ENCODE results near the gene IKZF1. TPM values are rescaled to one million over a fixed set of nuclear protein-coding genes. Genes with fewer than 3 reads are reported as not detected.

IKZF1 gene
- total RNA-seq, 6 experiments from 2014 or later: not detected

DNA sequence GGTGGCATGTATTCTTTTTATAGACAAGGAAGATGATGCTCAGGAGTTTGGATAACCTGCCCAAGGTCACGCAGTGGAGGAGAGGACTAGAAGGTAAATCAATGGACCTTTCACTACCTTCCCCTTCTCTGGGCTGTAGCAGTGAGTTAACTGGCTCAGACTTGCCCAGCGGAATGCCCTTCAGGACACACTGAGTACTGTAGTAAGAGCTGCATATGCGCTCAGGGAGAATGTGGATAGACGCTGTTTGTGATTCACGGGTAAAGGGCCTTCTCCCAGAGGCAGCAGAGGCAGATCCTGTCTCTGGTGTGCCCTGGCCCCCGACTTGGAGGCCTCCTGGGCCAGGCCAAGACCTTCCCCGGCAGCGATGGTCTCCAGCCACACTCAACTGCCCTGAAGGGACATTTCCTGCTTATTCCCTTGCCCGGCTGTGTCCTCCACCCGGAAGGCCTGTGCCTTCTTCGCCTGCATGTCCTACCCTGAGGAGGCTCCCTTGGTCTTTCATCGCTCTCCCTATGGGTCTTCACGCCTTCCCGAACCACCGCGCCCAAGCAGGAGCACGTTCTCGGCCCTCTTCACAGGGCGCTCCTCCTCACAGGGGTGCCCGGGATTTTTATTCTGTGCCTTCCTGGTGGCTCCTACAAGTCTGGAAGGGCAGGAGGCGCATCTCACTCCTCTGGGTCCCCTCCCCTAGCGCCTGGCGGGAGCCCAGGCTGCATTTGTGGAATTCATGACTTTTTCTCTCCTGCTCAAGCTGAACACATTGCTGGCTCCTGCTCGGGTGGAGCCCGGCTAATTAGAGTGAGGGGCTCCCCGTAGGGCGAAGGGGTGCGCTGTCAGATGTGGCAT is 1.8 kb upstream of the IKZF1 start:
- Mint-ChIP-seq H3K9me3 (no peaks in the 10 kb centered on the region; the same call in 1 of the 2 replicates), H3K27ac (no peak overlapping the region), H3K36me3 (ENCODE audit: low read depth) (no peaks in the 10 kb centered on the region), H3K27me3 (ENCODE audit: insufficient read depth) (peaks cover 11% of the 10 kb centered on the region), H3K4me3 (no peak overlapping the region), H3K4me1 (ENCODE audit: low read depth) (no peaks in the 10 kb centered on the region)
- TF ChIP-seq, protein P1, sequence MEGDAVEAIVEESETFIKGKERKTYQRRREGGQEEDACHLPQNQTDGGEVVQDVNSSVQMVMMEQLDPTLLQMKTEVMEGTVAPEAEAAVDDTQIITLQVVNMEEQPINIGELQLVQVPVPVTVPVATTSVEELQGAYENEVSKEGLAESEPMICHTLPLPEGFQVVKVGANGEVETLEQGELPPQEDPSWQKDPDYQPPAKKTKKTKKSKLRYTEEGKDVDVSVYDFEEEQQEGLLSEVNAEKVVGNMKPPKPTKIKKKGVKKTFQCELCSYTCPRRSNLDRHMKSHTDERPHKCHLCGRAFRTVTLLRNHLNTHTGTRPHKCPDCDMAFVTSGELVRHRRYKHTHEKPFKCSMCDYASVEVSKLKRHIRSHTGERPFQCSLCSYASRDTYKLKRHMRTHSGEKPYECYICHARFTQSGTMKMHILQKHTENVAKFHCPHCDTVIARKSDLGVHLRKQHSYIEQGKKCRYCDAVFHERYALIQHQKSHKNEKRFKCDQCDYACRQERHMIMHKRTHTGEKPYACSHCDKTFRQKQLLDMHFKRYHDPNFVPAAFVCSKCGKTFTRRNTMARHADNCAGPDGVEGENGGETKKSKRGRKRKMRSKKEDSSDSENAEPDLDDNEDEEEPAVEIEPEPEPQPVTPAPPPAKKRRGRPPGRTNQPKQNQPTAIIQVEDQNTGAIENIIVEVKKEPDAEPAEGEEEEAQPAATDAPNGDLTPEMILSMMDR (IDR thresholded peaks at IDR 0.05): no peak
- no peak for DNase-seq

DNA sequence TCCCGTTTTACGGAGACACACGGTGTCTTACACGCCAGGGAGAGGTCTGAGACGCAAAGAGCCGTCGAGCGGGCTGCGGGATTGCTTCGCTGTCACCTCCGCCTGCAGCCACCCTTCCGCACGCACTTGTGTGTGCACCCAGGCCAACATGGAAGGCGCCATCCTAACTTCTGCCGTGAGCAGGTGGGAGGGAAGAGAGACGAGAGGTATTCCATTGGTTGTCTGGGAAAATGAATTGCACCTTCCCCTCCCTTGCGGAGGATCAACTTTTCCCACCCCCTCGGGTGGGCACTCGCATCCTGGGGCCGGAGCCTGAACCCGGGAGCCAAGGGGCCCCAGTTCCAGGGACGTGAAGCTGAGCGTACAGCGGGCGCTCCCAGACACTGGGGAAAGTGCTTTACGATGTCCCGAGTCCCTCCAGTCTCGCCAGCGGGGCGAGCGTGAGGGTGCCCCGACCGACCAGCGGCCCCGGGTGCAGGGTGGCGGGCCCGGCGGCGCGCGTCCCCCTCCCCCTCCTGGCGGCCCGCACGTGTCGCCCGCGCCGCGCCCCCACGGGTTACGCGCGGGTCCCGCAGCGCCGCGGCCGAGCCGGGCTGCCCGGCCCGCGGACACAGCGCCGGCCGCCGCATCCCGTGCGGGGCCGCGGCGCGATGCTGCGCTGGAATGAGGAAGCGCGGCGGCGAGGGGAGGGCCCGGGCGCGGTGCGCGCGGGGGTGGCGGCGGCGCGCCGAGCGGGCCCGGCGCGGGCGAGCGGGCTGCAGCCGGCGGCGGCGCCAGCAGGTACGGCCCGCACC is 984 bp upstream of the IKZF1 start:
- no peak overlapping the region for H3K4me3 Mint-ChIP-seq
- H3K4me1 Mint-ChIP-seq (ENCODE audit: low read depth): no peaks in the 10 kb centered on the region
- H3K27ac Mint-ChIP-seq: no peak overlapping the region
- H3K27me3 Mint-ChIP-seq (ENCODE audit: insufficient read depth): peaks cover 11% of the 10 kb centered on the region
- H3K9me3 Mint-ChIP-seq: no peaks in the 10 kb centered on the region; the same call in 1 of the 2 replicates
- TF ChIP-seq, protein P1 (IDR thresholded peaks at IDR 0.05): no peak
- DNase-seq: no peak
- H3K36me3 Mint-ChIP-seq (ENCODE audit: low read depth): no peaks in the 10 kb centered on the region

DNA sequence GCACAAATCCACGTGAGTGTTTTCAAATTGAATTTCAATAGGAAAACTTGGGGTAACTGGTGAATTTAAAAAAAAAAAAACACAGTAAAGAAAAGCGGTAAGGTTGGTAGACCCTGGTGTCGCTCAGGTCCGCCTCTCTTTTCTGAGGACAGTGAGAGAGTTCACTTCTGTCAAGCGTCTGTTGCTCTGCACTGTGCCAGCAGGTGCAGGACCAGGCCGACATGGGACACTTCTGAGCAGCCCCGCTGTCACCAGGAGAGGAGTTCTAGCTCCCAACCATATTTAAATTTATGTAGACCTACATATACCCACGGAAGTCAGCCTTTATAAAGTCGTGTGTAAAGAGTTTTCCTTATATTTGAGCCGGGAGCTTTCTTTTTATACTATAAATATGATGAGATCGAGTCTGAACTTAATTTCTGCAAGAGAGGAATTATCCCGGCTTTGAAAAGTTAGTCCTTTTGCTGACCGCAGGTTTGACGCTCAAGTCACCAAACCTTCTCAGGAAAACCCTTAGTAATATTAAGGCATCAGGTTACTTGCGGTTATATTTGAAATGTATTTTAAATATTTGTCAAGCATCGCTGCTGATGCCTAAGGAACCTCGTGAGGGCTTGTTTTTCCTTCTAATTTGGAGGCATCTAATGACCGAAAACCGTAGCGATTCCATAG is 531 bp downstream of the IKZF1 start:
- no peak overlapping the region for H3K27ac Mint-ChIP-seq
- H3K9me3 Mint-ChIP-seq: no peaks in the 10 kb centered on the region; the same call in 1 of the 2 replicates
- H3K4me3 Mint-ChIP-seq: no peak overlapping the region

DNA sequence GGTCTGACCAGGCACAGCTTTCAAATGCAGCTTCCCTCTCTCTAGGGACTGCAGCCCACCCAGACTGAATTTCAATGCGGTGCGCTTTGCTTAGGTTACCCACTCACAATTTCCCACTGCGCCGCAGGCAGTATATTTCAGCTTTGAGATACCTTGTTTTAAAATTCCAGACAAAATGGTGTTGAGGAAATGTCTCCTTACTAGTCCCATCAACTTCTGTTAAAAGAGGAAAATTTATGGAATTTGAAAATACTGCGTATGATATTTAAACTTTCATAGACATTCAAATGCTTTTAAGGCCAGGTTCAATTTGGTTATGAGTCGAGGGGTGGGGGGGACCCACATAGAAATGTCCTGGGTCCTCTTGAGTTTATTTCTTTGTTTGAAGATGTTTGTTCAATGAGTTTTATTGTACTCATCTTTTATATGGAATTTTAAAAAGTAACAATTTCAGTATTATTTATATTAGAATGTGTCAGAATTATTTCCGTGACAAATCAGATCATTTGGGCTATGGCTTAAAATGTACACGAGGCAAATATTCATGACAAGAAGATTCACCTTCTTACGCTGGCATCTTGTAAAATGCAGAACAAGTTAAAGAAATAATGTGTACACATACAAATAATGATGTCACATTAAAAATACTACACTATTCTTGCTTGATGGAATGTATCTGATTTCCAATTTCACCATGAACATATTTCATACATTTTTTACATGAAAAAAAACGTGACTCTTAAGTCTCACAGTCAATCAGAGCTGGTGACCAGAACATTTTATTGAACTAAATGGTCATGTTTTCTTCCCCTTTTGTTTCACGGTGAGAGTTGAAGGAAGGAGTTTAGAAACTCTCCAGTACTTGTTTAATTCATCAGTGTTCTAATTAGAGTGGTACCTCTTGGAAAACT is 1.3 kb downstream of the IKZF1 start:
- Mint-ChIP-seq H3K4me1 (ENCODE audit: low read depth) (no peaks in the 10 kb centered on the region), H3K27ac (no peak overlapping the region), H3K27me3 (ENCODE audit: insufficient read depth) (peaks cover 11% of the 10 kb centered on the region), H3K4me3 (no peak overlapping the region), H3K36me3 (ENCODE audit: low read depth) (no peaks in the 10 kb centered on the region), H3K9me3 (no peaks in the 10 kb centered on the region; the same call in 1 of the 2 replicates)
- DNase-seq: no peak
- TF ChIP-seq, protein P1 (IDR thresholded peaks at IDR 0.05): no peak

More for the DNA sequence above, 531 bp downstream of the IKZF1 start:
- TF ChIP-seq, protein P1 (IDR thresholded peaks at IDR 0.05): no peak
- H3K36me3 Mint-ChIP-seq (ENCODE audit: low read depth): no peaks in the 10 kb centered on the region
- H3K4me1 Mint-ChIP-seq (ENCODE audit: low read depth): no peaks in the 10 kb centered on the region
- peaks cover 11% of the 10 kb centered on the region for H3K27me3 Mint-ChIP-seq (ENCODE audit: insufficient read depth)
- no peak for DNase-seq

Data from HFFc6 (cell line).